Naive B cell (primary cell): Measurements from ENCODE around the gene GMCL1. TPM values are rescaled to one million over a fixed set of nuclear protein-coding genes. Genes with fewer than 3 reads are reported as not detected.

Experiments used
- ATAC-seq, 2 donors: fragments of 150-1000 bp; cut with Tn5 transposase; 2 replicates each; pipeline ENCODE4 v1.10.0; 2021; ENCODE audit warnings: low read depth in 2 of 2, mild to moderate bottlenecking in 2 of 2, moderate library complexity in 2 of 2
- DNase-seq: peaks from one replicate; pipeline ENCODE4 v3.0.0; 2022
- H3K27ac Mint-ChIP-seq, 6 donors: one replicate each; pipeline ENCODE4 v1.8.0; 2020 to 2022; ENCODE audit warnings: mild to moderate bottlenecking in 6 of 6, mixed read lengths in 6 of 6, moderate library complexity in 5 of 6, inconsistent platforms in 2 of 6
- H3K27me3 Mint-ChIP-seq, 3 donors: one replicate each; pipeline ENCODE4 v1.8.0; 2021 to 2022; ENCODE audit warnings: mixed read lengths in 3 of 3, mild to moderate bottlenecking in 1 of 3
- H3K36me3 Mint-ChIP-seq, 2 donors: one replicate each; pipeline ENCODE4 v1.8.0; 2020 to 2022; ENCODE audit warnings: mixed read lengths in 2 of 2, inconsistent platforms in 1 of 2, mild to moderate bottlenecking in 1 of 2
- H3K4me1 Mint-ChIP-seq, 3 donors: one replicate each; pipeline ENCODE4 v1.8.0; 2020 to 2022; ENCODE audit warnings: mixed read lengths in 3 of 3, inconsistent platforms in 1 of 3, mild to moderate bottlenecking in 1 of 3, moderate library complexity in 1 of 3
- H3K4me3 Mint-ChIP-seq, 8 donors: one replicate each; pipeline ENCODE4 v1.8.0; 2020 to 2022; ENCODE audit warnings: mild to moderate bottlenecking in 8 of 8, mixed read lengths in 8 of 8, moderate library complexity in 8 of 8, inconsistent platforms in 2 of 8
- H3K9me3 Mint-ChIP-seq, 7 donors: one replicate each; pipeline ENCODE4 v1.8.0; 2020 to 2022; ENCODE audit warnings: mixed read lengths in 7 of 7, mild to moderate bottlenecking in 5 of 7, inconsistent platforms in 2 of 7, moderate library complexity in 1 of 7
- polyA plus RNA-seq, 6 donors: library from polyadenylated mRNA; unstranded; fragments of 300-500 nt; fragmentation: Illumina TruSeq; gene quantifications; one replicate each; pipeline ENCODE4 v1.2.3, GENCODE V29; 2021; ENCODE audit warnings: low read depth in 6 of 6

GMCL1 gene
- polyA plus RNA-seq, result 10 to 100 TPM; 21.9 to 28.2 (median 25.0) TPM

GRCh38 chr2:69829256-69830044 is at the start of gene GMCL1:
TSS of gene GMCL1 (plus strand) at chr2:69829660. CDS start at chr2:69829893, 233 bp downstream.
- ATAC-seq (peak; percentile 89 to 90), DNase-seq (peak; percentile 99)
- Mint-ChIP-seq H3K4me3 (peak within 1 kb of the TSS; percentile 92 to 98 (median 96)), H3K36me3 (no peaks in the 10 kb centered on the region), H3K27me3 (no peaks in the 10 kb centered on the region), H3K9me3 (no peaks in the 10 kb centered on the region), H3K4me1 (peaks cover 24 to 47% (median 47%) of the 10 kb centered on the region in 3 donors), H3K27ac (peak within 1 kb of the TSS; percentile 93 to 97 (median 96))

GRCh38 chr2:69780921-69781320 is 48.5 kb upstream of the GMCL1 start:
- Mint-ChIP-seq H3K4me1 (peaks cover 32 to 53% (median 40%) of the 10 kb centered on the region in 3 donors), H3K27ac (peak overlapping the region in 2 of 6 donors; percentile 61 to 90), H3K36me3 (peaks cover 4 to 5% of the 10 kb centered on the region in 2 donors), H3K27me3 (no peaks in the 10 kb centered on the region), H3K4me3 (peak overlapping the region in 1 of 8 donors; percentile 30), H3K9me3 (peaks cover 0 to 5% (median 2%) of the 10 kb centered on the region in 7 donors)
- no peak for DNase-seq
- no peak for ATAC-seq

GRCh38 chr2:69781321-69782248 is 47.9 kb upstream of the GMCL1 start:
- Mint-ChIP-seq H3K4me3 (no peak overlapping the region), H3K27ac (peak overlapping the region in 3 of 6 donors; percentile 49 to 91 (median 49)), H3K36me3 (peaks cover 4 to 11% of the 10 kb centered on the region in 2 donors), H3K27me3 (no peaks in the 10 kb centered on the region), H3K4me1 (peaks cover 31 to 51% (median 38%) of the 10 kb centered on the region in 3 donors), H3K9me3 (peaks cover 0 to 2% (median 0%) of the 10 kb centered on the region in 7 donors)
- ATAC-seq, result no peak
- DNase-seq, result no peak

- no peak for ATAC-seq
- no peak overlapping the region for H3K27ac Mint-ChIP-seq
These were observed 45.2 kb upstream of the GMCL1 start for GRCh38 chr2:69784228-69784627.

GRCh38 chr2:69785358-69785757 is 44.1 kb upstream of the GMCL1 start:
- Mint-ChIP-seq H3K4me1 (peaks cover 41 to 59% (median 45%) of the 10 kb centered on the region in 3 donors), H3K4me3 (no peak overlapping the region), H3K36me3 (peaks cover 4 to 19% of the 10 kb centered on the region in 2 donors), H3K27me3 (no peaks in the 10 kb centered on the region), H3K27ac (peak overlapping the region in 1 of 6 donors; percentile 50), H3K9me3 (no peaks in the 10 kb centered on the region)
- DNase-seq, result no peak
- ATAC-seq, result no peak

More at GRCh38 chr2:69784228-69784627, 45.2 kb upstream of the GMCL1 start:
- no peak overlapping the region for H3K4me3 Mint-ChIP-seq
- H3K4me1 Mint-ChIP-seq, result peaks cover 39 to 58% (median 41%) of the 10 kb centered on the region in 3 donors
- peaks cover 4 to 19% of the 10 kb centered on the region in 2 donors for H3K36me3 Mint-ChIP-seq
- DNase-seq, result no peak
- no peaks in the 10 kb centered on the region for H3K27me3 Mint-ChIP-seq
- H3K9me3 Mint-ChIP-seq, result no peaks in the 10 kb centered on the region

- DNase-seq, result no peak
- H3K4me3 Mint-ChIP-seq, result peak overlapping the region in 1 of 8 donors; percentile 32
- H3K36me3 Mint-ChIP-seq, result peaks cover 4 to 19% of the 10 kb centered on the region in 2 donors
- H3K9me3 Mint-ChIP-seq, result no peaks in the 10 kb centered on the region
- no peaks in the 10 kb centered on the region for H3K27me3 Mint-ChIP-seq
- peak overlapping the region in 1 of 6 donors; percentile 7 for H3K27ac Mint-ChIP-seq
- no peak for ATAC-seq
- peaks cover 37 to 56% (median 40%) of the 10 kb centered on the region in 3 donors for H3K4me1 Mint-ChIP-seq
These were observed 43.4 kb upstream of the GMCL1 start for GRCh38 chr2:69786052-69786560.

GRCh38 chr2:69789175-69789721 is 40.2 kb upstream of the GMCL1 start:
- peak overlapping the region in 7 of 8 donors; percentile 66 to 94 (median 83) for H3K4me3 Mint-ChIP-seq
- peak in 1 of 2 donors; percentile 27 for ATAC-seq
- H3K36me3 Mint-ChIP-seq, result peaks cover 4 to 19% of the 10 kb centered on the region in 2 donors

GRCh38 chr2:69789772-69790600 is 39.5 kb upstream of the GMCL1 start:
- peak overlapping the region; percentile 66 to 94 (median 86) for H3K4me3 Mint-ChIP-seq
- ATAC-seq (peak; percentile 64 to 70), DNase-seq (no peak)
- H3K27ac Mint-ChIP-seq, result peak overlapping the region; percentile 41 to 93 (median 86)
- peaks cover 4 to 19% of the 10 kb centered on the region in 2 donors for H3K36me3 Mint-ChIP-seq
- H3K9me3 Mint-ChIP-seq, result no peaks in the 10 kb centered on the region
- H3K4me1 Mint-ChIP-seq, result peaks cover 33 to 53% (median 40%) of the 10 kb centered on the region in 3 donors
- no peaks in the 10 kb centered on the region for H3K27me3 Mint-ChIP-seq

More at GRCh38 chr2:69789175-69789721, 40.2 kb upstream of the GMCL1 start:
- peaks cover 33 to 53% (median 40%) of the 10 kb centered on the region in 3 donors for H3K4me1 Mint-ChIP-seq
- H3K27ac Mint-ChIP-seq, result peak overlapping the region in 5 of 6 donors; percentile 75 to 86 (median 85)
- DNase-seq, result no peak
- H3K27me3 Mint-ChIP-seq, result no peaks in the 10 kb centered on the region
- no peaks in the 10 kb centered on the region for H3K9me3 Mint-ChIP-seq

- Mint-ChIP-seq H3K36me3 (peaks cover 1 to 17% of the 10 kb centered on the region in 2 donors), H3K4me1 (peaks cover 31 to 54% (median 38%) of the 10 kb centered on the region in 3 donors), H3K9me3 (no peaks in the 10 kb centered on the region), H3K27me3 (no peaks in the 10 kb centered on the region), H3K27ac (peak overlapping the region in 3 of 6 donors; percentile 85 to 93 (median 86)), H3K4me3 (peak overlapping the region in 7 of 8 donors; percentile 66 to 94 (median 90))
- DNase-seq (no peak), ATAC-seq (no peak)
These were observed 38.9 kb upstream of the GMCL1 start for GRCh38 chr2:69790601-69790959.

- Mint-ChIP-seq H3K27me3 (no peaks in the 10 kb centered on the region), H3K27ac (peak overlapping the region in 1 of 6 donors; percentile 85), H3K4me3 (no peak overlapping the region), H3K36me3 (peaks cover 0 to 12% of the 10 kb centered on the region in 2 donors), H3K4me1 (peaks cover 28 to 51% (median 34%) of the 10 kb centered on the region in 3 donors), H3K9me3 (no peaks in the 10 kb centered on the region)
- DNase-seq (no peak), ATAC-seq (no peak)
These were observed 38.4 kb upstream of the GMCL1 start for GRCh38 chr2:69791045-69791444.

GRCh38 chr2:69796174-69796573 is 33.3 kb upstream of the GMCL1 start:
- Mint-ChIP-seq H3K4me3 (no peak overlapping the region), H3K27ac (no peak overlapping the region), H3K36me3 (no peaks in the 10 kb centered on the region), H3K9me3 (no peaks in the 10 kb centered on the region), H3K4me1 (peaks cover 29 to 53% (median 33%) of the 10 kb centered on the region in 3 donors), H3K27me3 (no peaks in the 10 kb centered on the region)
- no peak for DNase-seq
- ATAC-seq, result no peak

- peak overlapping the region in 5 of 8 donors; percentile 13 to 83 (median 72) for H3K4me3 Mint-ChIP-seq
- no peak for ATAC-seq
- DNase-seq, result no peak
- H3K27me3 Mint-ChIP-seq, result no peaks in the 10 kb centered on the region
- H3K36me3 Mint-ChIP-seq, result no peaks in the 10 kb centered on the region
- H3K4me1 Mint-ChIP-seq, result peaks cover 39 to 60% (median 40%) of the 10 kb centered on the region in 3 donors
- H3K27ac Mint-ChIP-seq, result peak overlapping the region in 1 of 6 donors; percentile 85
- no peaks in the 10 kb centered on the region for H3K9me3 Mint-ChIP-seq
These were observed 32.2 kb upstream of the GMCL1 start for GRCh38 chr2:69797235-69797634.
